Measurements from ENCODE around the gene BAG3. TPM values are rescaled to one million over a fixed set of nuclear protein-coding genes. Genes with fewer than 3 reads are reported as not detected.

BAG3 gene
- total and polyA plus RNA-seq, 7 donors: 10.8 to 62.4 (median 32.9) TPM

GRCh38 chr10:119686465-119687191 is 35.4 kb downstream of the BAG3 start:
- peak; percentile 90 for DNase-seq
- peak overlapping the region in 3 of 4 donors; percentile 29 to 59 (median 49) for H3K27ac ChIP-seq
- no peaks in the 10 kb centered on the region for H3K9me3 ChIP-seq
- 18 to 22% methylated on average over 24 of the region's 24 CpGs for WGBS, 2 donors
- intact Hi-C loops (cut with DNase I): loop anchor here (5.0 kb wide), 1 partner anchor 171 kb away; no protein-coding TSS in a partner anchor
- peak overlapping the region in 3 of 4 donors; percentile 15 to 22 (median 15) for H3K4me3 ChIP-seq
- no peaks in the 10 kb centered on the region for H3K27me3 ChIP-seq
- H3K4me1 ChIP-seq: peaks cover 0 to 11% (median 8%) of the 10 kb centered on the region in 4 donors
- no peaks in the 10 kb centered on the region for H3K36me3 ChIP-seq
- TF ChIP-seq POLR2A (IDR thresholded peaks at IDR 0.05) (no peak), CTCF (IDR thresholded peaks at IDR 0.05) (peak; percentile 75 to 95 (median 84)), EP300 (IDR thresholded peaks at IDR 0.05) (no peak), POLR2AphosphoS5 (IDR thresholded peaks at IDR 0.05) (peak in 1 of 4 donors; percentile 21)

- Histone ChIP-seq H3K4me3 (no peak overlapping the region), H3K4me1 (peaks cover 0 to 11% (median 2%) of the 10 kb centered on the region in 4 donors), H3K27ac (peak overlapping the region in 3 of 4 donors; percentile 29 to 59 (median 49)), H3K9me3 (no peaks in the 10 kb centered on the region), H3K36me3 (no peaks in the 10 kb centered on the region), H3K27me3 (no peaks in the 10 kb centered on the region)
- 77% methylated on average over 10 of the region's 10 CpGs for WGBS, 2 donors
- intact Hi-C loops (cut with DNase I): loop anchor here (1.0 to 5.0 kb wide), 2 partner anchors 36 to 170 kb away; no protein-coding TSS in a partner anchor
- DNase-seq: no peak
- TF ChIP-seq CTCF (IDR thresholded peaks at IDR 0.05) (no peak), EP300 (IDR thresholded peaks at IDR 0.05) (no peak), POLR2A (IDR thresholded peaks at IDR 0.05) (no peak), POLR2AphosphoS5 (IDR thresholded peaks at IDR 0.05) (no peak)
Observed at GRCh38 chr10:119687192-119688032, 36.2 kb downstream of the BAG3 start.

- no peak overlapping the region for H3K4me3 ChIP-seq
- TF ChIP-seq CTCF (IDR thresholded peaks at IDR 0.05) (no peak), POLR2AphosphoS5 (IDR thresholded peaks at IDR 0.05) (no peak), EP300 (IDR thresholded peaks at IDR 0.05) (no peak), POLR2A (IDR thresholded peaks at IDR 0.05) (no peak)
- H3K27me3 ChIP-seq: no peaks in the 10 kb centered on the region
- no peak for DNase-seq
- no peaks in the 10 kb centered on the region for H3K9me3 ChIP-seq
- H3K27ac ChIP-seq: no peak overlapping the region
- 81 to 89% methylated on average over 4 of the region's 4 CpGs for WGBS, 2 donors
- H3K4me1 ChIP-seq: peaks cover 0 to 11% (median 2%) of the 10 kb centered on the region in 4 donors
- H3K36me3 ChIP-seq: no peaks in the 10 kb centered on the region
- intact Hi-C loops (cut with DNase I): loop anchor here (1.0 to 5.0 kb wide), 2 partner anchors 35 to 169 kb away; no protein-coding TSS in a partner anchor
Observed at GRCh38 chr10:119688033-119688508, 36.9 kb downstream of the BAG3 start.

GRCh38 chr10:119689016-119689580 is 37.9 kb downstream of the BAG3 start:
- H3K4me1 ChIP-seq: peaks cover 0 to 11% (median 2%) of the 10 kb centered on the region in 4 donors
- 90 to 92% methylated on average over 6 of the region's 6 CpGs for WGBS, 2 donors
- H3K27me3 ChIP-seq: no peaks in the 10 kb centered on the region
- H3K36me3 ChIP-seq: no peaks in the 10 kb centered on the region
- no peak overlapping the region for H3K27ac ChIP-seq
- H3K9me3 ChIP-seq: no peaks in the 10 kb centered on the region
- H3K4me3 ChIP-seq: no peak overlapping the region
- intact Hi-C loops (cut with DNase I): loop anchor here (5.0 kb wide), 1 partner anchor 168 kb away; no protein-coding TSS in a partner anchor
- no peak for DNase-seq
- TF ChIP-seq POLR2A (IDR thresholded peaks at IDR 0.05) (no peak), CTCF (IDR thresholded peaks at IDR 0.05) (no peak), POLR2AphosphoS5 (IDR thresholded peaks at IDR 0.05) (no peak), EP300 (IDR thresholded peaks at IDR 0.05) (no peak)
